NCI-H2196 treated with DMSO at 0.1 percent for 48 hours (cell line): Measurements from ENCODE around the gene NOC4L.

Experiments
- DNase-seq: peaks from one replicate; lab custom pipeline; 2025; ENCODE audit not compliant: unreplicated experiment; lab: John Stamatoyannopoulos, UW

Gene NOC4L

DNA sequence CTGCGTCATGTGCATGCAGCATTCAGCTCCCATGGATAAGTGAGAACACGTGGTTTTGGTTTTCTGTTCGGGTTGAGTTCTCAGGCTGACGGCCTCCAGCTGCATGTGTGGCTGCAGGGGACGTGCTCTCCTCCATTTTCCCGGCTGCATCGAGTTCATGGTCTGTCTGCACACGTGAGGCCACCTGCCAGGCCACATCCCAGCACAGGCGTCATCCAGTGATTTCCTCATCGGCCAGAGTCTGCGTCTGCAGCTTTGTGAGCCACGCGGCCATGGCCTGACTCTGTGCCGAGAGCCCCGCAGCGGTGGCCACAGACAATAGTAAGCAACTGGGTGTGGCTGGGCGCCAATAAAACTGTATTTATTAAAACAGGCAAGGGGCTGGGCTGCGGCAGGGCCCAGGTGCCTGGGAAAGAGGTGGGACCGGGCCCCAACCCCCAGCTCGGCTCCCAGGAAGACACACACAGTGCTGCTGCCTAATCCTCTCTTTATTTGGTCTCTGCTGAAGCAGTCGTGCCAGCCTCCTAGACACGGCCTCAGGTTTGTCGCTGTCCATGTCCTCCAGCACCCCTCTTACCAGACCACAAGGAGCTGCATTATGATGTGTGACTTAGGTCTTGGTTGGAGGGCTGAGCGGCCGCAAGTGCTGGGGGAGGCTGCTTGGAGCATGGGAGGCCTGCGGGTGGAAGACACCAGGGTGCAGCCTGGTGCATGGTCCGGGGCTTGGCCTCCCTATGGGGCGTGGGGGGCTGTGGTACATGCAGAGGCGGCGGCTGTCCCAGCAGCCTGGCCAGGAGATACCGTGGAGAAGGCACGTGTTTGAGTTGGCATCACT, 52.0 kb downstream of the NOC4L start:
- DNase-seq, result no peak

- no peak for DNase-seq
Observed at GRCh38 chr12:132196873-132197390, 52.7 kb downstream of the NOC4L start.

- no peak for DNase-seq
Observed at GRCh38 chr12:132197581-132198354, 53.5 kb downstream of the NOC4L start.

GRCh38 chr12:132199101-132199500, 54.8 kb downstream of the NOC4L start:
- DNase-seq, result no peak

DNA sequence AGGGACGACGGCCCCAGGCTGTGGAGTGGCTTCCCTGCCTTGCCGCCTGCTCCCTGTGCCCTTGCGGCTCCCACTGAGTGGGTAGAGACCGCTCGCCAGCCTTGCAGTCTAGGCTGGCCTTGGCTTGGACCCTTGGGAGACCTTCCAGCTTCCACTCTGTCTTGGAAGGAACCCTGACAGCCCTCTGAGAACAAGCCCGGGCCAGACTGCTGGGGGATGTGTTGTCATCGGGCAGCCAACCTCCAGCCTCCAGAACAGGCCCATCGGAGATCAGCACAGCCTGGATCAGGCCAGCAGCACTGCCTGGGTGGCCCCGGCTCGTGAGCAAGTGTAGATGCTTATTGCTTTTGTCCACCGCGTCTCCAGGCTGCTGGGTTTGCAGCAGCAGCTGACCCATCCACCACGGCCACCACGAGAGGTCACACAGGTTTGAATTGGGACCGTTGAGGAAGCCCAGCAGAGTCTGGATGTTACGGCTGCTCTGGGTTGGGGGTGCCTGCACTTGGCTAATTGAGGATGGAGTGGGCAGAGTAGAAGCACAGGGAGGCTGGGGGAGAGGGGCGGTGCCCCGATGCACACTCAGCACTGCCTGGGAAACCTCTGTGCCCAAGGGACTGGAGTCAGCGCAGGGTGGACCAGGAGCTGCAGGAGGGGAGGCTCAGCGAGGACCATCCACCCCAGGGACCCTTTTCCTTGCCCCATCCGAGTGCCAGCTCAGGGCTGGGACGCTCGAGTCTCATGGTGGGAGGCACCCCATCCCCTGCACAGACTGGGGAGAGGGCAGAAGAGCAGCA, 55.5 kb downstream of the NOC4L start:
- no peak for DNase-seq

DNA sequence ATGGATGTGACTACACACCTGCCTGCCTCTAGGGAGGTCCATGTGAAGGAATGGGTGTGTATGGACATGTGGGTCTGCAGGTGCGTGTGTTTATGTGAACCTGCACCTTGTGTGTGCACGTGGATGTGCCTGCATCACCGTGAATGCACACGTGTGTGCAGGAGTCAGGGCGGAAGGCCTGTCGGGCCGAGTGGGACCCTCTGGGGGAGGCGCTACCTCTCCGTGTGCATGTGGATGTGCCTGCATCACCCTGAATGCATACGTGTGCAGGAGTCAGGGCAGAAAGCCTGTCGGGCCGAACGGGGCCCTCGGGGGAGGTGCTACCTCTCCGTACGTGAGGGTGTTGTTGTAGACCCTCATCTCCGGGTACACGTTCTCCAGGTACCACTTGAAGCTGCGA, 56.5 kb downstream of the NOC4L start:
- DNase-seq, result no peak

DNA sequence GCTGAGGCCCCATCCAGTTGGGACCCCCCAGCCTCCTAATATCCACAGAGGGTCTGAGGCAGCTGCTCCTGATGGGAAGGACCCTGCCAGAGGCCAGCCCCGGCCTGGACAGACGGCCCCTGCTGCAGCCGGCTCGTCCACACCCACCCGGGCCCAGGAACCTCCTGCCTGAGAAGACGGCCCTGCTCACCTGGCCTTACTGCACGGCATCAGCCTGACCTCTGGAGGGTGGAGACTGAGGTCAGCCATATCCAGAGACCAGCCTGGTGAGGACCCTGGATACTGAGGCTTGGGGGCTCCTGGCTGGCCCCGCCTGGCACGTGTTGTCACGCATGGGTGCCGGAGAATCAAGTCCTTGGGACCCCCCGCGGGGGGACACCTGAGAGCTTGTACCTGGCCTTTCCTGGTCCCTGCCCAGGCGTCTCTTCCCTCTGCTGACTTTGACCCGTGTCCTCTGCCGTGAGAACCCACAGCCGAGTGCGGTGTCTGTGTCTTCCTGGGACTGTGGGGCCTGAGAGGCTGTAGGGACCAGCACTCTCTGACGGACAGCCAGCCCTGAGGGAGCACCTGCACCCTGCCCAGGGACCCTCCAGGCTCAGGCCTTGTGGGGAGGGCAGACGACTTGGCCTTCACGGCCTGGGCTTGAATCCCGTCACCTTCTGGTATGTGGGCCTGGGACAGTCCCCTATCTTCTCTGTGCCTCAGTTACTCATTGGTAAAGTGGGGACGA, 57.3 kb downstream of the NOC4L start:
- no peak for DNase-seq
